Measurements from ENCODE around the gene SLC38A4.
"Not testable (repeated sequence)": the region's sequence is repeated elsewhere in the genome, so short reads cannot be mapped to it uniquely, and the experiment has no call there.

SLC38A4 gene

GRCh38 chr12:46775796-46776195 lies 50.0 kb downstream of the SLC38A4 start:
- no peak for DNase-seq (ENCODE audit: low read depth)

- DNase-seq (ENCODE audit: low read depth), result no peak
Observed at GRCh38 chr12:46774322-46774633, 51.5 kb downstream of the SLC38A4 start.

- no peak for DNase-seq (ENCODE audit: low read depth)
Observed at GRCh38 chr12:46773586-46774321, 52.0 kb downstream of the SLC38A4 start.

- DNase-seq (ENCODE audit: low read depth), result no peak
Observed at GRCh38 chr12:46771268-46771827, 54.4 kb downstream of the SLC38A4 start.

- no peak for DNase-seq (ENCODE audit: low read depth)
Observed at GRCh38 chr12:46770501-46771183, 55.2 kb downstream of the SLC38A4 start.

GRCh38 chr12:46764005-46764404 lies 61.8 kb downstream of the SLC38A4 start:
- no peak for DNase-seq (ENCODE audit: low read depth)

- no peak for DNase-seq (ENCODE audit: low read depth)
Observed at GRCh38 chr12:46763230-46763629, 62.6 kb downstream of the SLC38A4 start.

- DNase-seq (ENCODE audit: low read depth), result no peak
Observed at GRCh38 chr12:46754550-46754949, 71.2 kb downstream of the SLC38A4 start.

- DNase-seq (ENCODE audit: low read depth), result no peak
Observed at GRCh38 chr12:46752396-46752795, 73.4 kb downstream of the SLC38A4 start.

GRCh38 chr12:46751173-46751572 lies 74.6 kb downstream of the SLC38A4 start:
- no peak for DNase-seq (ENCODE audit: low read depth)

- DNase-seq (ENCODE audit: low read depth), result no peak
Observed at GRCh38 chr12:46749322-46749721, 76.5 kb downstream of the SLC38A4 start.

- DNase-seq (ENCODE audit: low read depth), result no peak
Observed at GRCh38 chr12:46744283-46744682, 81.5 kb downstream of the SLC38A4 start.

- DNase-seq (ENCODE audit: low read depth), result no peak
Observed at GRCh38 chr12:46743456-46743855, 82.3 kb downstream of the SLC38A4 start.

GRCh38 chr12:46742271-46742670 lies 83.5 kb downstream of the SLC38A4 start:
- DNase-seq (ENCODE audit: low read depth), result not testable (repeated sequence)

GRCh38 chr12:46725332-46725731 lies 100.5 kb downstream of the SLC38A4 start:
- DNase-seq (ENCODE audit: low read depth), result no peak

GRCh38 chr12:46723629-46724419 lies 102.0 kb downstream of the SLC38A4 start:
- no peak for DNase-seq (ENCODE audit: low read depth)

- no peak for DNase-seq (ENCODE audit: low read depth)
Observed at GRCh38 chr12:46722394-46723185, 103.2 kb downstream of the SLC38A4 start.

- DNase-seq (ENCODE audit: low read depth), result no peak
Observed at GRCh38 chr12:46718495-46718894, 107.3 kb downstream of the SLC38A4 start.

GRCh38 chr12:46717868-46718267 lies 107.9 kb downstream of the SLC38A4 start:
- DNase-seq (ENCODE audit: low read depth), result no peak

- no peak for DNase-seq (ENCODE audit: low read depth)
Observed at GRCh38 chr12:46717159-46717558, 108.6 kb downstream of the SLC38A4 start.
